NB4 (cell line): ENCODE data around the gene LINGO3.

Source experiments
- DNase-seq: peaks from one replicate; pipeline ENCODE4 v3.0.0; 2010; ENCODE audit warnings: low read depth
- H3K4me3 ChIP-seq: one replicate; pipeline ENCODE4 v1.5.1; 2011; ENCODE audit warnings: mild to moderate bottlenecking, low read depth, low read length, moderate library complexity
- CTCF ChIP-seq: IDR thresholded peaks from one replicate; pipeline ENCODE4 v1.5.1; 2012; ENCODE audit warnings: low read depth, low read length
- MAX ChIP-seq: IDR thresholded peaks from 2 replicates; pipeline ENCODE4 v1.6.1; 2011; ENCODE audit warnings: low read depth, low read length
- MYC ChIP-seq: IDR thresholded peaks from 2 replicates; pipeline ENCODE4 v1.6.1; 2011; ENCODE audit warnings: low read depth, low read length
- POLR2A ChIP-seq: IDR thresholded peaks from 2 replicates; pipeline ENCODE4 v1.6.1; 2011; ENCODE audit warnings: mild to moderate bottlenecking; ENCODE audit not compliant: insufficient read length; ENCODE audit errors: extremely low read depth

LINGO3 gene

GRCh38 chr19:2333807-2334211 lies 25.9 kb upstream of the LINGO3 start:
- H3K4me3 ChIP-seq: no peak overlapping the region
- peak; percentile 45 for DNase-seq
- TF ChIP-seq MYC: no peak
- no peak for TF ChIP-seq POLR2A
- TF ChIP-seq CTCF: peak; percentile 4

GRCh38 chr19:2333027-2333806 lies 25.3 kb upstream of the LINGO3 start:
- TF ChIP-seq MAX (no peak), MYC (no peak), POLR2A (no peak)
- DNase-seq: no peak

GRCh38 chr19:2332341-2333026 lies 24.5 kb upstream of the LINGO3 start:
- DNase-seq: peak; percentile 94
- peak overlapping the region; percentile 38 for H3K4me3 ChIP-seq
- TF ChIP-seq MAX (peak; percentile 84), CTCF (no peak), POLR2A (peak; percentile 16), MYC (peak; percentile 90)

More at GRCh38 chr19:2333027-2333806, 25.3 kb upstream of the LINGO3 start:
- no peak overlapping the region for H3K4me3 ChIP-seq

- TF ChIP-seq POLR2A: no peak
- TF ChIP-seq CTCF: no peak
- no peak for TF ChIP-seq MYC
- H3K4me3 ChIP-seq: peak overlapping the region; percentile 38
- DNase-seq: no peak
Observed at GRCh38 chr19:2331601-2332246, 23.8 kb upstream of the LINGO3 start.

GRCh38 chr19:2330632-2331284 lies 22.8 kb upstream of the LINGO3 start:
- DNase-seq: peak; percentile 66
- TF ChIP-seq CTCF: no peak
- peak; percentile 45; the same call in 1 of the 2 replicates for TF ChIP-seq MAX
- peak; percentile 51; the same call in 1 of the 2 replicates for TF ChIP-seq MYC
- no peak for TF ChIP-seq POLR2A
- peak overlapping the region; percentile 28 for H3K4me3 ChIP-seq

GRCh38 chr19:2330255-2330631 lies 22.3 kb upstream of the LINGO3 start:
- no peak overlapping the region for H3K4me3 ChIP-seq
- TF ChIP-seq CTCF: no peak
- no peak for TF ChIP-seq POLR2A
- TF ChIP-seq MAX: no peak
- TF ChIP-seq MYC: no peak
- no peak for DNase-seq
